NCI-H1436 treated with DMSO at 0.1 percent for 48 hours (cell line): Measurements from ENCODE around the gene GCNT1.
A peak's percentile ranks its signal among the peaks of the same experiment; 100 is the strongest.
"Not testable (repeated sequence)": the region's sequence is repeated elsewhere in the genome, so short reads cannot be mapped to it uniquely, and the experiment has no call there.

ENCODE experiments used
- DNase-seq: peaks from one replicate; lab custom pipeline; 2025; lab: John Stamatoyannopoulos, UW

Gene GCNT1

GRCh38 chr9:76443887-76444286, 15.1 kb upstream of the GCNT1 start:
- no peak for DNase-seq

- no peak for DNase-seq
Measured at GRCh38 chr9:76444322-76444929, 14.6 kb upstream of the GCNT1 start.

GRCh38 chr9:76445976-76446375, 13.0 kb upstream of the GCNT1 start:
- no peak for DNase-seq

GRCh38 chr9:76448501-76448900, 10.5 kb upstream of the GCNT1 start:
- no peak for DNase-seq

GRCh38 chr9:76451234-76451633, 7.7 kb upstream of the GCNT1 start:
- DNase-seq: no peak

- DNase-seq: peak; percentile 32
Measured at GRCh38 chr9:76452839-76453238, 6.1 kb upstream of the GCNT1 start.

- DNase-seq: no peak
Measured at GRCh38 chr9:76453785-76454184, 5.2 kb upstream of the GCNT1 start.

- no peak for DNase-seq
Measured at GRCh38 chr9:76454311-76454710, 4.7 kb upstream of the GCNT1 start.

GRCh38 chr9:76456202-76456926, 2.6 kb upstream of the GCNT1 start:
- DNase-seq: peak; percentile 61

GRCh38 chr9:76459694-76460635, 983 bp downstream of the GCNT1 start:
- no peak for DNase-seq

GRCh38 chr9:76462126-76462525, 3.1 kb downstream of the GCNT1 start:
- no peak for DNase-seq

- DNase-seq: no peak
Measured at GRCh38 chr9:76463211-76463610, 4.2 kb downstream of the GCNT1 start.

GRCh38 chr9:76464706-76465105, 5.7 kb downstream of the GCNT1 start:
- DNase-seq: no peak

- DNase-seq: no peak
Measured at GRCh38 chr9:76465442-76466298, 6.7 kb downstream of the GCNT1 start.

GRCh38 chr9:76466299-76466605, 7.3 kb downstream of the GCNT1 start:
- no peak for DNase-seq

- DNase-seq: no peak
Measured at GRCh38 chr9:76474419-76474818, 15.4 kb downstream of the GCNT1 start.

- no peak for DNase-seq
Measured at GRCh38 chr9:76475686-76476085, 16.7 kb downstream of the GCNT1 start.

GRCh38 chr9:76477818-76478217, 18.8 kb downstream of the GCNT1 start:
- DNase-seq: not testable (repeated sequence)

GRCh38 chr9:76478226-76478625, 19.2 kb downstream of the GCNT1 start:
- no peak for DNase-seq

- DNase-seq: not testable (repeated sequence)
Measured at GRCh38 chr9:76479337-76479736, 20.4 kb downstream of the GCNT1 start.

- no peak for DNase-seq
Measured at GRCh38 chr9:76486151-76486550, 27.2 kb downstream of the GCNT1 start.
